ENCODE results near the gene TEDC2.

DNA sequence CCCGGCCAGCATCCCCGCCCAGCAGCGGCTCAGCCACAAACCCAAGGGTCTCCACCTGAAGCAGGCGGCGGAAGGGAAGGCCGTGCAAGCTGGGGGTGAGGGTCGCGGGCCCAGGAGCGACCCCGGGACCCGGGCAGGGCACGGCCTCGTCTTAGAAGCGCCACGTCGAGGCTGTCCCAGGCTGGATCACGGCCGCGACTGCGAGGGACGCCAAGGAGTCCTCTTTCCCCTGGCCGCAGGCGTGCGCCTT lies 31.2 kb upstream of the TEDC2 start:
- TF ChIP-seq EZH2phosphoT487 (IDR thresholded peaks at IDR 0.05; ENCODE audit: low read depth, severe bottlenecking, unreplicated experiment) (no peak), EZH2 (IDR thresholded peaks at IDR 0.05; ENCODE audit: borderline replicate concordance) (no peak)
- TF ChIP-seq, protein P1, sequence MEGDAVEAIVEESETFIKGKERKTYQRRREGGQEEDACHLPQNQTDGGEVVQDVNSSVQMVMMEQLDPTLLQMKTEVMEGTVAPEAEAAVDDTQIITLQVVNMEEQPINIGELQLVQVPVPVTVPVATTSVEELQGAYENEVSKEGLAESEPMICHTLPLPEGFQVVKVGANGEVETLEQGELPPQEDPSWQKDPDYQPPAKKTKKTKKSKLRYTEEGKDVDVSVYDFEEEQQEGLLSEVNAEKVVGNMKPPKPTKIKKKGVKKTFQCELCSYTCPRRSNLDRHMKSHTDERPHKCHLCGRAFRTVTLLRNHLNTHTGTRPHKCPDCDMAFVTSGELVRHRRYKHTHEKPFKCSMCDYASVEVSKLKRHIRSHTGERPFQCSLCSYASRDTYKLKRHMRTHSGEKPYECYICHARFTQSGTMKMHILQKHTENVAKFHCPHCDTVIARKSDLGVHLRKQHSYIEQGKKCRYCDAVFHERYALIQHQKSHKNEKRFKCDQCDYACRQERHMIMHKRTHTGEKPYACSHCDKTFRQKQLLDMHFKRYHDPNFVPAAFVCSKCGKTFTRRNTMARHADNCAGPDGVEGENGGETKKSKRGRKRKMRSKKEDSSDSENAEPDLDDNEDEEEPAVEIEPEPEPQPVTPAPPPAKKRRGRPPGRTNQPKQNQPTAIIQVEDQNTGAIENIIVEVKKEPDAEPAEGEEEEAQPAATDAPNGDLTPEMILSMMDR (IDR thresholded peaks at IDR 0.05; ENCODE audit: poor library complexity): peak; percentile 6

Measured in hepatocyte (in vitro differentiated cells).